ENCODE data around the gene HDAC2. TPM values are rescaled to one million over a fixed set of nuclear protein-coding genes. Genes with fewer than 3 reads are reported as not detected.

HDAC2 gene
- total RNA-seq, 1 donor from 2014 or later = 62.2 TPM

- intact Hi-C loops (cut with DNase I) = no loop called here
- Histone ChIP-seq H3K4me3 (no peak overlapping the region), H3K27me3 (no peaks in the 10 kb centered on the region), H3K9me3 (no peaks in the 10 kb centered on the region), H3K27ac (no peak overlapping the region), H3K4me1 (no peaks in the 10 kb centered on the region), H3K36me3 (no peaks in the 10 kb centered on the region)
- ATAC-seq (no peak), DNase-seq (no peak)
- no peak for TF ChIP-seq CTCF (IDR thresholded peaks at IDR 0.05)
These were observed 76.0 kb downstream of the HDAC2 start for GRCh38 chr6:113894712-113895674.

GRCh38 chr6:113893866-113894265 is 77.1 kb downstream of the HDAC2 start:
- intact Hi-C loops (cut with DNase I) = no loop called here
- H3K4me1 ChIP-seq = no peaks in the 10 kb centered on the region
- H3K9me3 ChIP-seq = no peaks in the 10 kb centered on the region
- no peak for DNase-seq
- no peaks in the 10 kb centered on the region for H3K27me3 ChIP-seq
- H3K4me3 ChIP-seq = no peak overlapping the region
- H3K36me3 ChIP-seq = no peaks in the 10 kb centered on the region
- ATAC-seq = no peak
- H3K27ac ChIP-seq = no peak overlapping the region
- TF ChIP-seq CTCF (IDR thresholded peaks at IDR 0.05) = no peak

GRCh38 chr6:113893451-113893850 is 77.5 kb downstream of the HDAC2 start:
- TF ChIP-seq CTCF (IDR thresholded peaks at IDR 0.05) = no peak
- ATAC-seq (no peak), DNase-seq (no peak)
- Histone ChIP-seq H3K27me3 (no peaks in the 10 kb centered on the region), H3K9me3 (no peaks in the 10 kb centered on the region), H3K27ac (no peak overlapping the region), H3K4me1 (no peaks in the 10 kb centered on the region), H3K4me3 (no peak overlapping the region), H3K36me3 (no peaks in the 10 kb centered on the region)
- intact Hi-C loops (cut with DNase I) = no loop called here

- no peaks in the 10 kb centered on the region for H3K36me3 ChIP-seq
- no peaks in the 10 kb centered on the region for H3K27me3 ChIP-seq
- intact Hi-C loops (cut with DNase I) = no loop called here
- no peak for TF ChIP-seq CTCF (IDR thresholded peaks at IDR 0.05)
- H3K27ac ChIP-seq = no peak overlapping the region
- ATAC-seq = no peak
- H3K9me3 ChIP-seq = no peaks in the 10 kb centered on the region
- H3K4me1 ChIP-seq = no peaks in the 10 kb centered on the region
- no peak for DNase-seq
- H3K4me3 ChIP-seq = no peak overlapping the region
These were observed 81.9 kb downstream of the HDAC2 start for GRCh38 chr6:113888956-113889630.

GRCh38 chr6:113888493-113888892 is 82.5 kb downstream of the HDAC2 start:
- Histone ChIP-seq H3K4me1 (no peaks in the 10 kb centered on the region), H3K9me3 (no peaks in the 10 kb centered on the region), H3K4me3 (no peak overlapping the region), H3K27me3 (no peaks in the 10 kb centered on the region), H3K27ac (no peak overlapping the region), H3K36me3 (no peaks in the 10 kb centered on the region)
- intact Hi-C loops (cut with DNase I) = no loop called here
- no peak for ATAC-seq
- DNase-seq = no peak
- no peak for TF ChIP-seq CTCF (IDR thresholded peaks at IDR 0.05)
